GM12864 (cell line): ENCODE results near the gene PRR30.

Experiments used
- DNase-seq: peaks from one replicate; pipeline ENCODE4 v3.0.0-alpha.2; 2011; ENCODE audit warnings: low read depth
- H3K4me3 ChIP-seq: 2 replicates; pipeline ENCODE4 v1.5.1; 2011; ENCODE audit warnings: mild to moderate bottlenecking, low read depth, low read length, control low read depth
- TF ChIP-seq, protein P1 (sequence below): IDR thresholded peaks from 2 replicates; pipeline ENCODE4 v1.5.1; 2011; ENCODE audit warnings: low read depth, mild to moderate bottlenecking, moderate library complexity, low read length, control low read depth, inconsistent platforms; ENCODE audit errors: missing control alignments

The PRR30 gene

DNA sequence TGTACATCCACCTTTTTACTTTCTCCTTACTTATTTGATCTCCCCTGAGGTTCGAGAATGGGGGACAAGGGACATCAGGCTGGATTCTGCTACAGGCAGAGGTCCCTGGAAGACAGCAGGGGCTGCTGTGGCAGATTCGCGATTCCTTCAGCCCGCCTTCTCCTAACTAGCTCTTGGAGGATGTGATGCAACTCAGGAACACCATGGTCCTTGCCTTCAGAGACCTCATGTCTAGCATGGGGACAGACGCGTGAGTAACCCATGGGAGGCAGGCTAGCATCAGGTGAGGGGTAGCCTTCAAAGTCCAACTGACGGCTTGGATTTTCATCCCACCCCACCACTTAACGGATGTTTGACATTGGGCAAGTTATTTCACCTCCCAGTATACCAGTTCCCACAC, 8.7 kb upstream of the PRR30 start:
- TF ChIP-seq, protein P1, sequence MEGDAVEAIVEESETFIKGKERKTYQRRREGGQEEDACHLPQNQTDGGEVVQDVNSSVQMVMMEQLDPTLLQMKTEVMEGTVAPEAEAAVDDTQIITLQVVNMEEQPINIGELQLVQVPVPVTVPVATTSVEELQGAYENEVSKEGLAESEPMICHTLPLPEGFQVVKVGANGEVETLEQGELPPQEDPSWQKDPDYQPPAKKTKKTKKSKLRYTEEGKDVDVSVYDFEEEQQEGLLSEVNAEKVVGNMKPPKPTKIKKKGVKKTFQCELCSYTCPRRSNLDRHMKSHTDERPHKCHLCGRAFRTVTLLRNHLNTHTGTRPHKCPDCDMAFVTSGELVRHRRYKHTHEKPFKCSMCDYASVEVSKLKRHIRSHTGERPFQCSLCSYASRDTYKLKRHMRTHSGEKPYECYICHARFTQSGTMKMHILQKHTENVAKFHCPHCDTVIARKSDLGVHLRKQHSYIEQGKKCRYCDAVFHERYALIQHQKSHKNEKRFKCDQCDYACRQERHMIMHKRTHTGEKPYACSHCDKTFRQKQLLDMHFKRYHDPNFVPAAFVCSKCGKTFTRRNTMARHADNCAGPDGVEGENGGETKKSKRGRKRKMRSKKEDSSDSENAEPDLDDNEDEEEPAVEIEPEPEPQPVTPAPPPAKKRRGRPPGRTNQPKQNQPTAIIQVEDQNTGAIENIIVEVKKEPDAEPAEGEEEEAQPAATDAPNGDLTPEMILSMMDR, result no peak
- DNase-seq, result no peak

DNA sequence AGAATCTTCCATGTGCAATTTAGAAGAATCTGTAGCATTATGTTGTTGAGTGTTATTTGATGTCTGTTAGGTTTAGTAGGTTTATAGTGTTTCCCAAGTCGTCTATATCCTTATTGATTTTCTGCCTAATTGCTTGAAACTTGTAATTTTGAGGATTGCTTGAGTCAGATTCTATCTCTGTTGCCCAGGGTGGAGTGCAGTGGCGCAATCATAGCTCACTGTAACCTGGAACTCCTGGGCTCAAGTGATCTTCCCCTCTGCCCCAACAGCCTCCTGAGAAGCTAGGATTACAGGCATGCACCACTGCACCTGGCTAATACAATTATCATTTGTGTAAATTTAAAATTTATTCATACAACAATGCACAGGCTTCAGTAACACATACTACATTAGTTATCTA, 6.5 kb upstream of the PRR30 start:
- TF ChIP-seq, protein P1, result no peak
- DNase-seq, result no peak

More for the DNA sequence above, 8.7 kb upstream of the PRR30 start:
- no peak overlapping the region for H3K4me3 ChIP-seq

DNA sequence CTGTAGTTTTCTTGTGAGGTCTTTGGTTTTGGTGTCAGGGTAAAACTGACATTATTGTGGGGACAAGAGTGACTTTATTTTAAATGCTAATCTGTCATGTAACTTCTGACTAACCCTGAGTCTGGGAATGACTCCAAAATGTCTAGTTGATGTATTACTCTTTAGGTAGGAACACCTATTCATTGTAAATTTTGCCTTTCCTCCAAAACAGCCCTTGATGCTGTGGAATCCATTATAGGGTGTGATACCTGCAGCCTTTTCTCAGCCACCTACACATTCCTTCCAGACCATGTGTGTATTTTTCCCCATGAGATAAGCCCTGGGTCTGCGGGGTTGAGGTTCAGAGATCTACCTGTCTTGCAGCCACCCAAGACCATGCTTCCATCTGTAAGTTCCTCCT, 4.1 kb upstream of the PRR30 start:
- no peak overlapping the region for H3K4me3 ChIP-seq
- TF ChIP-seq, protein P1, result no peak
- DNase-seq, result no peak

More for the DNA sequence above, 6.5 kb upstream of the PRR30 start:
- no peak overlapping the region for H3K4me3 ChIP-seq

DNA sequence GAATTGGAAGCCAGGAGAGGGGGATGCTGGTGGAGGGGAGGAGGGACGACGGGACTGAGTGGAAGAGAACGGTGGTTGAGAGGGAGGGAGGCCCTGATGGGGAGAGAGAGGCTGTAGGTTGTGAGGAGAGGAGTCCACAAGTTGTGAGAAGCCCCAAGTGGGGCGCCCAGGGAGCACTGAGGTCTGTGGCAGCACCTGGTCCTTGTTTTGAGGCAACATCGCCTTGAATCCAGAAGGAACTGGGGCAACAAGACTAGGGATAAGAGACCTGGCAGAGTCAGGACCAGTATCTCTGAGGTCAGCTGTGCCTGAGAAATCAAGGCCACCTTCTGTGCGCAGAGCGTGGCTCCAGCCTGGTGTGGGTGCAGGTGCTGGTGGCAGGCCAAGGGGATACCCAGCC, 1.1 kb downstream of the PRR30 start:
- H3K4me3 ChIP-seq, result no peak overlapping the region
- DNase-seq, result no peak
- TF ChIP-seq, protein P1, result no peak

DNA sequence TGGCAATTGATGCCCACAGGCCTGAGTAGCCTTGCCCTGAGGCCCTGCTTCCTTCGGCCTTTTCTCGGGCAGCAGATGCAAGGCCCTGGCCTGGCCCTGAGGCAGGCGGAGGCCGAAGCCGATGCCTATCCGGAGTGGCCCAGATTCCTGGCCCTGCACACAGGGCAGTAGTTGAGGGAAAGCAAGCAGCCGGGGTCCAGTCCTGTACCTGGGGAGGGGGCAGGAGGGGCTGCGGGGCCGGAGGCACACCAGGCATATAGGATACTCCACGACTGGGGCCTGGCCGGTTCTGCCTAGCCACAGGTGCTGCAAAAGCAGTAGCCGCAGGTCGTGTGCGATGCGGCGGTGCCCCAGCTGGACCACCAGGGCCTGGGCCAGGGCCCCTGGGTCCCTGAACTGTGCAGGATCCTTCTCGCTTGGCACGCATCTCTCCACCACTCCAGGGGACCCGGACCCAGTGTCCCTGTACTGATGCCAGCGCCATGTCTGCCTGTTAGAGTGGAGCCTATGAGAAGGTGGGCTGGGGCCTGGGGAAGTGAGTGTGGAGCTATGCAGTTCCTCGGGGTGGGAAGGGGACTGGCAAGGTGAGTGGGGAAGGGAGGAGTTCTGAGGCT, 1.8 kb downstream of the PRR30 start:
- no peak overlapping the region for H3K4me3 ChIP-seq
- TF ChIP-seq, protein P1, result no peak
- no peak for DNase-seq

DNA sequence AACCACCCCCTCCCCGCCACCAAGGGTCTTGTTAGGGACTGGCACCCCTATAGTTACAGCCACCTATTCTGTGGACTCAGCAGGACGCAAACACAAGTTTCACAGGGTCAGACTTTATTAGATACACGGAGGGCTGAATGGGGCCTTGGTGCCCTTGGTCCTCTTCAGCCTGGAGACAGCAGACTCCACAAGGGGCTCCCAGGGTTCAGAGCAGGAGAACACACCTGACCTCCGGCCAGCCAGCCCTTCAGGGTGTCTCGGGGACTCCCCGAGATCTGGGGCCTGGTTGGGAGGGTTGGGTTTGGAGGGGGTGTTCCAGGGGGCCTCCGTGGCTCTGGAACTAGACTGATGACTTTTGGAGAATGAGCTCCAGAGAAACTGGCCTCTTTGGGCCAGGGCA, 2.5 kb downstream of the PRR30 start:
- no peak for DNase-seq
- H3K4me3 ChIP-seq, result no peak overlapping the region
- TF ChIP-seq, protein P1, result no peak

DNA sequence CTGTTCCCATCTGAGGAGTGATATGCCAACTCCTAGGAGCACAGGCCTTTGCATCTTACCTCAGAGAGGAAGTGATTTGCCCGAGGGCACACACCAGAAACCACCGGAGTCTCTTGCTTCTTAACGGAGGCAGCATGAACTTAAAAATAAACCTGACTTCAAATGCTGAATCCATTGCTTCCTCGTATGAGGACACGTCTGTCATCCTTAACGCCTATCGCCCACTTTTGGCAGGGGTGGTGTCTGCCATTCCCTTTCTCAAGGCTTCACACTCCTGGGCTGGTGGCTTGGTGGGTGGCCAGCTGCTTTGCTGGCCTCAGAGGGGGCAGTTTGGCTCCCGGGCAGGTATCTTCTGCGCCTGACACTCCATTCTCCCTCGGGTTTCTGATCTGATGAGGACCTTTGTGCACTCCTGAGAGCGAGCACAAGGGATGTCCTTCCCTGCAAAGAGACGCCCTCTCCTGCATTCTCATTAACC, 3.7 kb downstream of the PRR30 start:
- TF ChIP-seq, protein P1, result no peak
- DNase-seq, result no peak
- no peak overlapping the region for H3K4me3 ChIP-seq
